Liver (tissue), 9 donors: ENCODE measurements around the gene PHF20. TPM values are rescaled to one million over a fixed set of nuclear protein-coding genes. Genes with fewer than 3 reads are reported as not detected.

ENCODE experiments used
- DNase-seq: peaks from one replicate; pipeline ENCODE4 v3.0.0-alpha.2; 2017; ENCODE audit warnings: low spot score
- H3K27ac ChIP-seq, 2 donors: one replicate each; pipeline ENCODE4 v1.7.0; 2013; ENCODE audit warnings: inconsistent platforms in 2 of 2, low read length in 2 of 2, control low read depth in 1 of 2, low read depth in 1 of 2, mild to moderate bottlenecking in 1 of 2
- H3K27me3 ChIP-seq, 4 donors: one replicate each; pipeline versions ENCODE4 v1.6.1 to v1.7.0; 2013; ENCODE audit warnings: low read length in 3 of 4, inconsistent platforms in 1 of 4, mild to moderate bottlenecking in 1 of 4, moderate library complexity in 1 of 4; ENCODE audit not compliant: control insufficient read depth in 4 of 4, insufficient read depth in 4 of 4
- H3K36me3 ChIP-seq, 4 donors: one replicate each; pipeline versions ENCODE4 v1.6.1 to v1.7.0; 2013; ENCODE audit warnings: low read length in 3 of 4, mild to moderate bottlenecking in 3 of 4, low read depth in 1 of 4, moderate library complexity in 1 of 4; ENCODE audit not compliant: control insufficient read depth in 4 of 4, insufficient read depth in 3 of 4
- H3K4me1 ChIP-seq, 4 donors: one replicate each; pipeline versions ENCODE4 v1.6.1 to v1.7.0; 2013; ENCODE audit warnings: low read length in 3 of 4, mild to moderate bottlenecking in 3 of 4, moderate library complexity in 1 of 4; ENCODE audit not compliant: control insufficient read depth in 4 of 4, insufficient read depth in 4 of 4
- H3K4me3 ChIP-seq, 3 donors: one replicate each; pipeline versions ENCODE4 v1.6.1 to v1.7.0; 2013; ENCODE audit warnings: low read length in 3 of 3, control low read depth in 1 of 3, low read depth in 1 of 3, mild to moderate bottlenecking in 1 of 3
- H3K9ac ChIP-seq, 2 donors: one replicate each; pipeline ENCODE4 v1.7.0; 2013; ENCODE audit warnings: low read length in 2 of 2, mild to moderate bottlenecking in 2 of 2, moderate library complexity in 2 of 2, control low read depth in 1 of 2, low read depth in 1 of 2
- H3K9me3 ChIP-seq, 4 donors: one replicate each; pipeline versions ENCODE4 v1.6.1 to v1.7.0; 2013; ENCODE audit warnings: low read length in 3 of 4; ENCODE audit not compliant: control insufficient read depth in 4 of 4
- ATF3 ChIP-seq: IDR thresholded peaks from 2 replicates; pipeline ENCODE4 v1.6.1; 2016; ENCODE audit warnings: antibody characterized with exemption
- CTCF ChIP-seq: fragments of 150-350 bp; IDR thresholded peaks from 2 replicates; pipeline ENCODE4 v1.5.1; 2017; ENCODE audit warnings: improper control_type of control experiment, low read depth, low read length; ENCODE audit not compliant: missing input control
- EGR1 ChIP-seq, 2 donors: IDR thresholded peaks; 2 replicates each; pipeline ENCODE4 v1.6.1; 2016 to 2018; ENCODE audit warnings: antibody characterized with exemption in 2 of 2, low read depth in 2 of 2
- FOXA1 ChIP-seq: IDR thresholded peaks from 2 replicates; pipeline ENCODE4 v1.6.1; 2016; ENCODE audit warnings: antibody characterized with exemption
- FOXA2 ChIP-seq: IDR thresholded peaks from 2 replicates; pipeline ENCODE4 v1.6.1; 2016; ENCODE audit warnings: antibody characterized with exemption
- GABPA ChIP-seq, 2 donors: IDR thresholded peaks in 1 of 2; conservative IDR thresholded peaks in 1 of 2; 2 replicates each; pipeline ENCODE4 v1.6.1; 2016; ENCODE audit warnings: antibody characterized with exemption in 2 of 2, mild to moderate bottlenecking in 1 of 2, moderate library complexity in 1 of 2
- HNF4A ChIP-seq, 2 donors: conservative IDR thresholded peaks; 2 replicates each; pipeline ENCODE4 v1.6.1; 2016; ENCODE audit warnings: antibody characterized with exemption in 2 of 2, mild to moderate bottlenecking in 2 of 2
- HNF4G ChIP-seq: IDR thresholded peaks from 2 replicates; pipeline ENCODE4 v1.6.1; 2016; ENCODE audit warnings: antibody characterized with exemption
- JUND ChIP-seq, 2 donors: IDR thresholded peaks; 2 replicates each; pipeline ENCODE4 v1.6.1; 2016; ENCODE audit warnings: antibody characterized with exemption in 2 of 2
- MAX ChIP-seq: IDR thresholded peaks from 2 replicates; pipeline ENCODE4 v1.6.1; 2016; ENCODE audit warnings: antibody characterized with exemption
- NR2F2 ChIP-seq: IDR thresholded peaks from 2 replicates; pipeline ENCODE4 v1.6.1; 2016; ENCODE audit warnings: antibody characterized with exemption
- RAD21 ChIP-seq, 2 donors: IDR thresholded peaks; 2 replicates each; pipeline ENCODE4 v1.6.1; 2016; ENCODE audit warnings: antibody characterized with exemption in 2 of 2, mild to moderate bottlenecking in 2 of 2
- REST ChIP-seq: IDR thresholded peaks from 2 replicates; pipeline ENCODE4 v1.6.1; 2016; ENCODE audit warnings: antibody characterized with exemption, mild to moderate bottlenecking
- RXRA ChIP-seq, 2 donors: IDR thresholded peaks; 2 replicates each; pipeline ENCODE4 v1.6.1; 2017 to 2018; ENCODE audit warnings: antibody characterized with exemption in 2 of 2, mild to moderate bottlenecking in 1 of 2
- SP1 ChIP-seq: IDR thresholded peaks from 2 replicates; pipeline ENCODE4 v1.6.1; 2018; ENCODE audit warnings: antibody characterized with exemption, mild to moderate bottlenecking
- TAF1 ChIP-seq: conservative IDR thresholded peaks from 2 replicates; pipeline ENCODE4 v1.6.1; 2016; ENCODE audit warnings: antibody characterized with exemption, mild to moderate bottlenecking
- YY1 ChIP-seq: IDR thresholded peaks from 2 replicates; pipeline ENCODE4 v1.6.1; 2016; ENCODE audit warnings: antibody characterized with exemption, mild to moderate bottlenecking
- ZBTB33 ChIP-seq: IDR thresholded peaks from 2 replicates; pipeline ENCODE4 v1.6.1; 2016; ENCODE audit warnings: antibody characterized with exemption
- WGBS: extraction: QIAGEN DNeasy Blood & Tissue Kit; methylation state at CpG from one replicate; pipeline ENCODE4 v1.1.7; 2013; 5-methylcytosine and 5-hydroxymethylcytosine counted together
- polyA plus RNA-seq, 2 donors: library from polyadenylated mRNA; stranded (reverse) in 1 of 2; unstranded in 1 of 2; fragments of 200-250 nt in 1 of 2; fragments of >200 nt in 1 of 2; fragmentation: Nextera tagmentation in 1 of 2; extraction: Ambion mirVana in 1 of 2; gene quantifications; one replicate each; pipeline versions ENCODE4 v1.2.1 to v1.2.3, GENCODE V29; 2013 to 2015
- total RNA-seq, 2 donors: library from RNA; depleted of rRNA; stranded (reverse); fragments of >200 nt; gene quantifications; one replicate each; pipeline ENCODE4 v1.2.3, GENCODE V29; 2014
- donor health status: healthy.
- donor health status: healthy.
- donor health status: healthy.
- donor health status: healthy.
- donor health status: healthy.

Gene PHF20
- total and polyA plus RNA-seq, 4 donors = 5.1 to 11.7 (median 10.3) TPM

GRCh38 chr20:35839904-35840303, 68.1 kb downstream of the PHF20 start:
- H3K36me3 ChIP-seq = peaks cover 1 to 16% (median 13%) of the 10 kb centered on the region in 4 donors
- no peaks in the 10 kb centered on the region for H3K4me1 ChIP-seq
- no peak overlapping the region for H3K9ac ChIP-seq
- H3K9me3 ChIP-seq = peaks cover 0 to 5% (median 2%) of the 10 kb centered on the region in 4 donors
- no peak for DNase-seq
- H3K27me3 ChIP-seq = no peaks in the 10 kb centered on the region
- H3K4me3 ChIP-seq = no peak overlapping the region
- WGBS = 88% methylated on average over 1 of the region's 1 CpG
- no peak for TF ChIP-seq EGR1 (IDR thresholded peaks at IDR 0.05; ENCODE audit: low read depth in 2 of 2)
- H3K27ac ChIP-seq = no peak overlapping the region

- H3K9ac ChIP-seq = no peak overlapping the region
- H3K27me3 ChIP-seq = no peaks in the 10 kb centered on the region
- 88% methylated on average over 2 of the region's 2 CpGs for WGBS
- H3K4me1 ChIP-seq = no peaks in the 10 kb centered on the region
- peaks cover 1 to 16% (median 14%) of the 10 kb centered on the region in 4 donors for H3K36me3 ChIP-seq
- peaks cover 0 to 5% (median 2%) of the 10 kb centered on the region in 4 donors for H3K9me3 ChIP-seq
- DNase-seq = no peak
- no peak overlapping the region for H3K4me3 ChIP-seq
- no peak overlapping the region for H3K27ac ChIP-seq
- TF ChIP-seq HNF4A (conservative IDR thresholded peaks at IDR 0.05) (no peak), YY1 (no peak), MAX (no peak), REST (no peak), JUND (IDR thresholded peaks at IDR 0.05) (no peak), ATF3 (no peak), FOXA2 (no peak), NR2F2 (no peak), ZBTB33 (no peak), RAD21 (IDR thresholded peaks at IDR 0.05) (no peak), TAF1 (no peak), FOXA1 (no peak), HNF4G (no peak), RXRA (IDR thresholded peaks at IDR 0.05) (no peak), SP1 (no peak), GABPA (IDR thresholded peaks at IDR 0.05 in 1 of 2, conservative IDR thresholded peaks at IDR 0.05 in 1 of 2) (no peak), EGR1 (IDR thresholded peaks at IDR 0.05; ENCODE audit: low read depth in 2 of 2) (no peak), CTCF (no peak)
Observed at GRCh38 chr20:35840421-35840820, 68.6 kb downstream of the PHF20 start.
